Endothelial cell of umbilical vein (primary cell): ENCODE results near the gene CLSTN1. TPM values are rescaled to one million over a fixed set of nuclear protein-coding genes. Genes with fewer than 3 reads are reported as not detected.

Experiments
- BruUV-seq: library from RNA; stranded (reverse); fragments of 400-500 nt; replicated peaks from 2 replicates; lab custom pipeline; 2021; lab: Mats Ljungman, UMichigan
- CTCF ChIA-PET: fragments of 300-600, 350-600 bp; sonication (Branson Sonifier 250); formaldehyde crosslinking; loops from one replicate; lab custom pipeline; 2021; ENCODE audit warnings: antibody characterized with exemption, inconsistent platforms; lab: Charles Lee
- POLR2A ChIA-PET: fragments of 300-600, 350-600 bp; sonication (Branson Sonifier 250); formaldehyde crosslinking; loops from one replicate; lab custom pipeline; 2021; ENCODE audit warnings: antibody characterized with exemption, inconsistent platforms; lab: Charles Lee
- DNase-seq: peaks from one replicate; pipeline ENCODE4 v3.0.0-alpha.2; 2011; ENCODE audit warnings: low read depth, low spot score
- FAIRE-seq: peaks from 2 replicates; lab custom pipeline; 2011; peaks lifted over from hg19 to GRCh38; lab: Jason Lieb, UNC
- H2AFZ ChIP-seq: 2 replicates; pipeline ENCODE4 v1.6.0; 2012; ENCODE audit warnings: low read depth, low read length, control low read depth, inconsistent platforms
- H3K27ac ChIP-seq: 2 replicates; pipeline ENCODE4 v1.5.1; 2011; ENCODE audit warnings: low read depth, mild to moderate bottlenecking, control low read depth, low read length, moderate library complexity; ENCODE audit not compliant: insufficient read depth
- H3K27me3 ChIP-seq, 2 experiments: 2 replicates each; pipeline versions ENCODE4 v1.6.0 to v1.6.1; 2011; ENCODE audit warnings: low read length in 2 of 2, mixed read lengths in 1 of 2; ENCODE audit not compliant: control insufficient read depth in 2 of 2, insufficient read depth in 2 of 2
- H3K36me3 ChIP-seq, 2 experiments: 2 replicates in 1 of 2; 3 replicates in 1 of 2; pipeline ENCODE4 v1.5.1; 2011; ENCODE audit warnings: low read length in 2 of 2, mild to moderate bottlenecking in 1 of 2, moderate library complexity in 1 of 2; ENCODE audit not compliant: control insufficient read depth in 2 of 2, insufficient read depth in 2 of 2; ENCODE audit errors: extremely low read depth in 1 of 2
- H3K4me1 ChIP-seq: 3 replicates; pipeline ENCODE4 v1.5.1; 2011; ENCODE audit warnings: mild to moderate bottlenecking, low read length; ENCODE audit not compliant: control insufficient read depth, insufficient read depth; ENCODE audit errors: extremely low read depth
- H3K4me2 ChIP-seq: 2 replicates; pipeline ENCODE4 v1.6.1; 2011; ENCODE audit warnings: low read length, control low read depth, mixed read lengths; ENCODE audit not compliant: insufficient read depth
- H3K4me3 ChIP-seq, 3 experiments: fragments of 200-600 bp in 1 of 3; sonication (generic), shearing (Covaris generic) in 1 of 3; replicated peaks in 1 of 3; 2 replicates each; pipeline ENCODE4 v1.5.1; 2011 to 2016; ENCODE audit warnings: control low read depth in 3 of 3, low read length in 3 of 3, mild to moderate bottlenecking in 2 of 3, inconsistent platforms in 1 of 3, low read depth in 1 of 3, moderate library complexity in 1 of 3; ENCODE audit not compliant: insufficient read depth in 1 of 3
- H3K79me2 ChIP-seq: 2 replicates; pipeline ENCODE4 v1.6.0; 2012; ENCODE audit warnings: low read length, inconsistent platforms; ENCODE audit not compliant: control insufficient read depth, insufficient read depth
- H3K9ac ChIP-seq: replicated peaks from 2 replicates; pipeline ENCODE3; 2011; ENCODE audit warnings: low read length, control low read depth; ENCODE audit not compliant: insufficient read depth; ENCODE audit errors: extremely low read depth
- H3K9me1 ChIP-seq: replicated peaks from 3 replicates; pipeline ENCODE4 v1.6.0; 2011; ENCODE audit warnings: mild to moderate bottlenecking, low read length; ENCODE audit not compliant: control insufficient read depth, insufficient read depth; ENCODE audit errors: extremely low read depth
- H3K9me3 ChIP-seq: replicated peaks from 2 replicates; pipeline ENCODE4 v1.5.1; 2012; ENCODE audit warnings: low read length, inconsistent platforms; ENCODE audit not compliant: control insufficient read depth, insufficient read depth
- H4K20me1 ChIP-seq: replicated peaks from 2 replicates; pipeline ENCODE3; 2011; ENCODE audit warnings: mild to moderate bottlenecking, low read length; ENCODE audit not compliant: control insufficient read depth, insufficient read depth; ENCODE audit errors: extremely low read depth
- CTCF ChIP-seq, 2 donors: IDR thresholded peaks; 1 replicate in 1 of 2; 2 replicates in 1 of 2; pipeline ENCODE4 v1.5.1; 2011; ENCODE audit warnings: low read length in 2 of 2, mild to moderate bottlenecking in 2 of 2, moderate library complexity in 2 of 2, control low read depth in 1 of 2, inconsistent platforms in 1 of 2, low read depth in 1 of 2; ENCODE audit not compliant: insufficient read depth in 1 of 2; ENCODE audit errors: extremely low read depth in 1 of 2
- EZH2 ChIP-seq: IDR thresholded peaks from 2 replicates; pipeline ENCODE4 v1.6.1; 2012; ENCODE audit warnings: borderline replicate concordance, low read depth, mild to moderate bottlenecking, moderate library complexity, low read length, inconsistent platforms; ENCODE audit not compliant: severe bottlenecking
- FOS ChIP-seq: IDR thresholded peaks from 2 replicates; pipeline ENCODE4 v1.6.1; 2011; ENCODE audit warnings: mild to moderate bottlenecking, low read length, moderate library complexity, borderline replicate concordance; ENCODE audit not compliant: insufficient read depth
- GATA2 ChIP-seq: IDR thresholded peaks from 2 replicates; pipeline ENCODE4 v1.7.0; 2011; ENCODE audit warnings: low read depth, mild to moderate bottlenecking, moderate library complexity, mixed read lengths, low read length; ENCODE audit not compliant: insufficient read length, insufficient read depth
- JUN ChIP-seq: IDR thresholded peaks from 2 replicates; pipeline ENCODE4 v1.6.1; 2011; ENCODE audit warnings: borderline replicate concordance, low read depth; ENCODE audit not compliant: insufficient read length, insufficient read depth
- MAX ChIP-seq: IDR thresholded peaks from 2 replicates; pipeline ENCODE4 v1.6.1; 2011; ENCODE audit not compliant: insufficient read depth, insufficient read length
- MYC ChIP-seq: IDR thresholded peaks from one replicate; pipeline ENCODE4 v1.6.1; 2011; ENCODE audit warnings: mild to moderate bottlenecking, low read depth, low read length
- POLR2A ChIP-seq: IDR thresholded peaks from 2 replicates; pipeline ENCODE4 v1.6.1; 2012; ENCODE audit warnings: low read depth, mild to moderate bottlenecking, control low read depth, low read length
- POLR2AphosphoS5 ChIP-seq: IDR thresholded peaks from 2 replicates; pipeline ENCODE4 v1.6.1; 2012; ENCODE audit warnings: low read depth, mild to moderate bottlenecking, control low read depth, low read length, moderate library complexity; ENCODE audit not compliant: insufficient read depth
- dilution Hi-C: fragments of 300-500 bp; cut with MboI; formaldehyde crosslinking; loops from one replicate; pipeline ENCODE4 v1.15.0; 2019; ENCODE audit warnings: low sequenced_read_pairs; ENCODE audit not compliant: extremely low pct_ligation_motif_present
- intact Hi-C: fragments of 100-400 bp; cut with micrococcal nuclease; formaldehyde crosslinking; loops from one replicate; pipeline ENCODE4 v1.10.0; 2022
- polyA plus RNA-seq, 4 experiments: library from polyadenylated mRNA; depleted of rRNA in 3 of 4; stranded (reverse) in 3 of 4; unstranded in 1 of 4; fragments of >200 nt; gene quantifications; 2 replicates each; pipeline versions ENCODE4 v1.2.1 to v1.2.3, GENCODE V29; 2011 to 2012; ENCODE audit warnings: missing spikeins in 1 of 4
- total RNA-seq: library from RNA; stranded (reverse); gene quantifications from 2 replicates; pipeline ENCODE4 v1.2.3, GENCODE V29; 2021

Gene CLSTN1
- total and polyA plus RNA-seq, 2 donors (not counting 3 experiments of a cell fraction or from before 2014, with no cell fraction given): 49.1 to 130 TPM

- no TSS peak for BruUV-seq
- H3K27ac ChIP-seq: no peak overlapping the region
- no peaks in the 10 kb centered on the region for H3K79me2 ChIP-seq
- ChIA-PET CTCF (interaction anchor here (1.0 to 1.8 kb wide), 2 partner anchors 142 kb away, joined by 3 to 8 read pairs; no protein-coding TSS in a partner anchor), POLR2A (no interaction called here)
- no peak overlapping the region for H3K9ac ChIP-seq
- no peaks in the 10 kb centered on the region for H3K27me3 ChIP-seq
- no peaks in the 10 kb centered on the region for H3K9me3 ChIP-seq
- FAIRE-seq: no peak
- H3K4me2 ChIP-seq: no peak overlapping the region
- no peak for TF ChIP-seq GATA2
- no peak for TF ChIP-seq POLR2AphosphoS5
- no peak for TF ChIP-seq EZH2
- TF ChIP-seq MYC: no peak
- no peak for TF ChIP-seq MAX
- TF ChIP-seq POLR2A: no peak
- no peak for TF ChIP-seq FOS
- no peak for TF ChIP-seq CTCF (IDR thresholded peaks at IDR 0.05; ENCODE audit: extremely low read depth in 1 of 2, insufficient read depth in 1 of 2, low read depth in 1 of 2, low read length in 2 of 2)
- TF ChIP-seq JUN: no peak
- H4K20me1 ChIP-seq: no peaks in the 10 kb centered on the region
- H3K4me1 ChIP-seq: no peaks in the 10 kb centered on the region
- no peak overlapping the region for H2AFZ ChIP-seq
- no peak overlapping the region for H3K4me3 ChIP-seq
- no peak for DNase-seq
- H3K36me3 ChIP-seq: no peaks in the 10 kb centered on the region
- dilution Hi-C loops (no loop called here), intact Hi-C loops (no loop called here)
- H3K9me1 ChIP-seq: no peaks in the 10 kb centered on the region
These were observed 99.8 kb downstream of the CLSTN1 start for GRCh38 chr1:9723926-9724325.
